Kidney (tissue), 14 donors: ENCODE results near the gene RAPGEF5. TPM values are rescaled to one million over a fixed set of nuclear protein-coding genes. Genes with fewer than 3 reads are reported as not detected.

Source experiments
- DNase-seq, 5 donors: peaks; one replicate each; pipeline ENCODE4 v3.0.0-alpha.2; 2013 to 2020
- FAIRE-seq: peaks from 2 replicates; lab custom pipeline; 2012; peaks lifted over from hg19 to GRCh38; lab: Jason Lieb, UNC
- H3K27ac ChIP-seq, 2 donors: one replicate each; pipeline ENCODE4 v1.7.0; 2013; ENCODE audit warnings: low read depth in 2 of 2, low read length in 2 of 2, inconsistent platforms in 1 of 2
- H3K27me3 ChIP-seq: one replicate; pipeline ENCODE4 v1.7.1; 2013; ENCODE audit warnings: low read length, inconsistent platforms; ENCODE audit not compliant: control insufficient read depth, insufficient read depth
- H3K36me3 ChIP-seq, 3 donors: one replicate each; pipeline versions ENCODE4 v1.7.0 to v1.7.1; 2013; ENCODE audit warnings: low read length in 3 of 3, control low read depth in 1 of 3, inconsistent platforms in 1 of 3; ENCODE audit not compliant: insufficient read depth in 3 of 3, control insufficient read depth in 2 of 3
- H3K4me1 ChIP-seq, 3 donors: one replicate each; pipeline versions ENCODE4 v1.7.0 to v1.7.1; 2013; ENCODE audit warnings: low read length in 3 of 3, inconsistent platforms in 1 of 3, low read depth in 1 of 3; ENCODE audit not compliant: control insufficient read depth in 2 of 3, insufficient read depth in 2 of 3
- H3K4me3 ChIP-seq, 3 donors: one replicate each; pipeline versions ENCODE4 v1.7.0 to v1.8.1; 2013; ENCODE audit warnings: low read length in 3 of 3, control low read depth in 1 of 3, inconsistent platforms in 1 of 3
- H3K9ac ChIP-seq, 3 donors: one replicate each; pipeline versions ENCODE4 v1.7.0 to v1.7.1; 2013; ENCODE audit warnings: low read length in 3 of 3, control low read depth in 1 of 3, inconsistent platforms in 1 of 3
- H3K9me3 ChIP-seq, 3 donors: one replicate each; pipeline versions ENCODE4 v1.7.0 to v1.7.1; 2013; ENCODE audit warnings: low read length in 3 of 3, control low read depth in 1 of 3, inconsistent platforms in 1 of 3; ENCODE audit not compliant: control insufficient read depth in 2 of 3, insufficient read depth in 1 of 3
- CTCF ChIP-seq: IDR thresholded peaks from 3 replicates; pipeline ENCODE4 v1.5.1; 2012; ENCODE audit warnings: mild to moderate bottlenecking, moderate library complexity, borderline replicate concordance; ENCODE audit not compliant: insufficient read depth; ENCODE audit errors: extremely low read depth
- intact Hi-C: fragments of 100-400 bp; cut with DNase I; formaldehyde crosslinking; loops from one replicate; pipeline ENCODE4 v1.11.1; 2022
- polyA plus RNA-seq: library from polyadenylated mRNA; stranded (reverse); fragments of 350-450 nt; fragmentation: Illumina TruSeq; extraction: RNeasy Lipid Tissue Mini Kit (QIAGEN cat#74804); gene quantifications from one replicate; pipeline ENCODE4 v1.2.3, GENCODE V29; 2014; ENCODE audit warnings: low read depth, low replicate concordance; ENCODE audit not compliant: insufficient read depth
- total RNA-seq: library from RNA; stranded (reverse); fragmentation: NEBNext Ultra II Directional; extraction: Animal tissue kit (Norgen Biotek cat#: 25700); gene quantifications from one replicate; pipeline ENCODE4 v1.2.1, GENCODE V29; 2021
- donor health status: control.
- donor health status: control.
- donor health status: control.
- donor health status: control.
- donor health status: control.
- donor health status: DM: yes; HTN: yes; CAD: no.
- donor health status: Normal renal cell carcinoma (clear cell type).

The RAPGEF5 gene
- total and polyA plus RNA-seq, 2 donors from 2014 or later: 3.9 to 67.8 TPM

- Histone ChIP-seq H3K9ac (no peak overlapping the region), H3K4me1 (peaks cover 0 to 4% (median 0%) of the 10 kb centered on the region in 3 donors), H3K27ac (no peak overlapping the region), H3K27me3 (no peaks in the 10 kb centered on the region), H3K36me3 (no peaks in the 10 kb centered on the region), H3K4me3 (no peak overlapping the region), H3K9me3 (no peaks in the 10 kb centered on the region)
- no peak for TF ChIP-seq CTCF
- intact Hi-C loops: no loop called here
- FAIRE-seq (no peak), DNase-seq (peak in 4 of 5 donors; percentile 25 to 72 (median 55))
These were observed 101.1 kb downstream of the RAPGEF5 start for GRCh38 chr7:22255834-22256233.

GRCh38 chr7:22255342-22255741, 101.6 kb downstream of the RAPGEF5 start:
- FAIRE-seq (no peak), DNase-seq (no peak)
- intact Hi-C loops: no loop called here
- Histone ChIP-seq H3K27ac (no peak overlapping the region), H3K4me1 (peaks cover 0 to 4% (median 0%) of the 10 kb centered on the region in 3 donors), H3K27me3 (no peaks in the 10 kb centered on the region), H3K9ac (no peak overlapping the region), H3K36me3 (no peaks in the 10 kb centered on the region), H3K4me3 (no peak overlapping the region), H3K9me3 (no peaks in the 10 kb centered on the region)
- TF ChIP-seq CTCF: no peak

- DNase-seq (no peak), FAIRE-seq (no peak)
- Histone ChIP-seq H3K9me3 (no peaks in the 10 kb centered on the region), H3K4me1 (peaks cover 0 to 4% (median 0%) of the 10 kb centered on the region in 3 donors), H3K36me3 (no peaks in the 10 kb centered on the region), H3K9ac (no peak overlapping the region), H3K27ac (no peak overlapping the region), H3K4me3 (no peak overlapping the region), H3K27me3 (no peaks in the 10 kb centered on the region)
- no peak for TF ChIP-seq CTCF
- intact Hi-C loops: no loop called here
These were observed 103.9 kb downstream of the RAPGEF5 start for GRCh38 chr7:22252936-22253536.
